Fibroblast of peridontal ligament (primary cell): ENCODE results near the gene HPCAL1.
A peak's percentile ranks its signal among the peaks of the same experiment; 100 is the strongest.
"Not testable (repeated sequence)": the region's sequence is repeated elsewhere in the genome, so short reads cannot be mapped to it uniquely, and the experiment has no call there.

Experiments used
- DNase-seq: peaks from one replicate; pipeline ENCODE4 v3.0.0-alpha.2; 2010; ENCODE audit errors: extremely low read depth

The HPCAL1 gene

GRCh38 chr2:10285191-10285555 is 17.5 kb upstream of the HPCAL1 start:
- no peak for DNase-seq

- peak; percentile 59 for DNase-seq
These were observed 17.0 kb upstream of the HPCAL1 start for GRCh38 chr2:10285556-10286198.

DNA sequence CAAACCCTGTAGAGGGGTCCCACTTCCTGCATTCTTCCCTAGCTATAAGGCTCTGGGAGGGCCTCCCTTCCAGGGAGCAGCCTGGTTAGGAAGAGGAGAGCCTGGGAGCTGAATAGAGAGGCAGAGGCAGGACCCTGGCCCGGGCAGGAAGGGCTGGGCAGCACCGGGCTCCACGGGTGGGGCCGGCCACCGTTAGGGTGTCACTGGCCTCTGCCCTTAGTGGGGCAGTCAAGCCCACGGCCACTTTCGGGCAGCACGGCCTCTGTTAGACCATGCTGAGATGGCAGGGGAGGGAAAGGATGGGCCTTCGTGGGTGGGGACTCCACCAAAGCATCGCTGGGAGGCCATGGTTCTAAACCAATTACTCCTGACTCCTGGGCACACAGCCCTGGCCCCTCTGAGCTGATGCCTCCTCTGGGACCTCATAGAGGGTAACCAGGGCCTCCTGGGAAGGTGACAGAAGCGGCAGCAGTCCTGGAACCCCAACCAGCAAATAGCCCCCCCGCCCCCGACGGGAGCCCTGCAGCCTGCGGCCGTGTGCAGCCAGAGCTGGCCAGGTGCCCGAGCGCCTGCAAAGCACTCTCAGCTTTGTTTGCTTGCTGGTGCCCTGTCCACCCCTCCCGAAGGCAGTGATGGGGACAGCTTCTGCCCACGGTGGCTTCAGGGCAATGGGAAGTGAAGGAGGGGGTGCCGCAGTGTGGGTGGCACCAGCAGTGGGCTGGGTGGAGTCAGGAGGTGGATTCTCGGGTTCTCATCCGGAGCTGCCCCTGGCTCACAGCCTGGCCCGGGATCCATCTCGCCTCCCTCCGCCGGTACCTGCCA is 16.3 kb upstream of the HPCAL1 start:
- no peak for DNase-seq

DNA sequence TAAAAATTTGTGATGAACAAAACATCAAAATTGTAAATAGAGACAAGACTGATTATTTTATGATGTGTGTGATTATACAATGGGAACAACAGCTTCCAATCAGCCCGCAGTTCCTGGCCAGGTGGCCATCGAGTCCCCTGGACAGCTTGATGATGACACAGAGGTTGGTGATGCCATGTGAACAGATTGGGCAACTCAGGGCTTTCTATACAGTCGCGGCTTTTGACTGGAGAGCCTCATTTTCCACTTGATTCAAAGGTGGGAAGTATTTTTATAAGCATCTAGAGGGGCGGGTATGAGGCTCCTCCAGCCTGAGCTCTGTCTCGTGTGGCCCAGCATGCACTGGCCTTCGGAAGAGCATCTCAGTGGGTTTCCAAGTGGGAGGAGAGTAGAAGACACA is 14.9 kb upstream of the HPCAL1 start:
- DNase-seq = no peak

DNA sequence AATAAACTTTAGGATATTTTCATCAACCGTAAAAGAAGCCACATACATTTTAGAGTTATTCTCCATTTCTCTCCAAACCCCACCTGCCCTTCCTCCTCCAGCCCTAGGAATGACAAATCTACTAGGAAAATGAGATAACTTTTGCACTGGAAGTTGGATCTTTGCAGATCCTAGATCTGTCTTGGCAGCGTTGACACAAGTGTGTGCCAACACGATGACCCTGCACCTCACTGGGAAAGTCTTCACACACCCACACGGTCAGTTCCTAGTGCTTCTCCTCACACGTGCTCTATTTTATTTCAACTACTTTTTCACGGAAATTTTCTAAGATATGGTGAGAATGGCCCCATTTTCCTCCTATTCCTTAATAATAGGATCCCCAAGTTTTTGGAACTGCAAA is 14.1 kb upstream of the HPCAL1 start:
- no peak for DNase-seq

DNA sequence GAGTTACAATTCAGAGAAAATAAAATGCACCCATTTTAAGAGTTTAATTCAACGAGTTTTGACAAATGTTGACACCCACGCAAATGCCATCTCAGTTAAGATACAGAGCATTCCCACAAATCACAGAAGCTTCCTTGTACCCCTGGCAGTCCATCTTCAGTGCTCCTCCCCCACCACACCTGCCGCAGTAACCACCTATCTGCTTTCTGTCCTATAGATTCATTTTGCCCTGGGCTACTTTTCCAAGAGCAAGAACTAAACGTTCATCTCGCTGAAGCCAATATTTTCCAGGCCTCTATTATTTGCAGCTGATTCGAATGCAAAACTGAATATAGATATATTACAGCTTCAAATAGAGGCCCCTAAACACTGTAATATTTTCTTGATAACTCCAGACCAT is 13.4 kb upstream of the HPCAL1 start:
- no peak for DNase-seq

DNA sequence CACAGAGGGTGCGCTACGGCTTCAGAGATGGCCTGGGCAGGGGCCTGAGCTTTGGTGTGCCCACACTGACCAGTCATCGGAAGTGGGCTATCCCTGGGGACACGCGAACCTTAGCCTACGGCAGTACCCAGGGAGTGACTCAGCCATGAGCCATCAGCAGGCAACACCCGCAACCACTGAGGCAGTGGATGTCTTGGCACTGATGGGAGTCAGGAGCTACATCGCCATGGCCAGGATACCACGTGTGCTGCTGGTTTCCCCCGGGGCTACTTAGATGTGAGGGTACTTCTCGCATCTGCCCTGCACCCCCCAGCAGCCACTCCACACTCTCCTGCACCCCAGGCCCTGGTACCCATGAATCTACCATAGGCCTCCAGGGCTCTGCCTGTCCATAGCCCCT is 12.8 kb upstream of the HPCAL1 start:
- DNase-seq = peak; percentile 54

DNA sequence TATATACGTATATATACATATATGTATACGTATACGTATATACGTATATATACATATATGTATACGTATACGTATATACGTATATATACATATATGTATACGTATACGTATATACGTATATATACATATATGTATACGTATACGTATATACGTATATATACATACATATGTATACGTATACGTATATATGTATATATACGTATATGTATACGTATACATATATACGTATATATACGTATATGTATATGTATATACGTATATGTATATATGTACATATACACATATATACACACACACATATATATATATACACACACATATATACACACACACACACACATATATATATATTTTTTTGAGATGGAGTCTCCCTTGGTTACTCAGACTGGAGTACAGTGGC is 11.3 kb upstream of the HPCAL1 start:
- not testable (repeated sequence) for DNase-seq

DNA sequence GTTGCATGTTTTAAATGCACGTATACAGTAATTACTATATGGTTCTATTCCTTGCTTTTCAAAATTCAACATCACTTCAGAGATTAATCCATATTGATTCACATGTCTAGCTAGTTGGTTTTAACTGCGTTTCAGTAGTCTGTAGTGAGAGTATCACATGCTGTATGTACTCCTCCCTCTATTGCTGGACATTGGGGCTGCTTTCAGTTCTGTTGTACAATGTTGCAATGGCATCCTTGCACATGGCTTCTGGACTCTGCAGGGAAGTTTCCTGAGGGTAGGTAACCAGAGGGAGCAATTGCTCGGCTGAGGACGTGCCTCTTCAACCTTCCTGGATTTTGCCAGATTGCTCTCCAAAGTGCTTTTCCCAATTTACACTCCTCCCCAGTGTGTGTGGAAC is 10.7 kb upstream of the HPCAL1 start:
- no peak for DNase-seq

DNA sequence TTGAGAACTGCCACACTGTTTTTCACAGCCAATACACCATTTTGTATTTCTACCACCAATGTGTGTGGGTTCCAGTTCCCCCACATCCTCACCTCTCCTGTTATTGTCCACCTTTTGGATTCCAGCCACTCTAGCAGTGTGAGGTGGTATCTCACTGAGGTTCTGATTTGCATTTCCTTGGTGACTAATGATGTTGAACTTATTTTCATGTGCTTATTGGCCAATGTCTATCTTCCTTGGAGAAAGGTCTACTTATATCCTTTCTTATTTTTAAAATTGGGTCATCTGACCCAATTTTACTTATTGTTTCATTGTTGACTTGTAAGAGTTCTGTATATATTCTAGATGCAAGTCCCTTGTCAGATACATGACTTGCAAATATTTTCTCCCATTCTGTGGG is 9.1 kb upstream of the HPCAL1 start:
- DNase-seq = no peak

DNA sequence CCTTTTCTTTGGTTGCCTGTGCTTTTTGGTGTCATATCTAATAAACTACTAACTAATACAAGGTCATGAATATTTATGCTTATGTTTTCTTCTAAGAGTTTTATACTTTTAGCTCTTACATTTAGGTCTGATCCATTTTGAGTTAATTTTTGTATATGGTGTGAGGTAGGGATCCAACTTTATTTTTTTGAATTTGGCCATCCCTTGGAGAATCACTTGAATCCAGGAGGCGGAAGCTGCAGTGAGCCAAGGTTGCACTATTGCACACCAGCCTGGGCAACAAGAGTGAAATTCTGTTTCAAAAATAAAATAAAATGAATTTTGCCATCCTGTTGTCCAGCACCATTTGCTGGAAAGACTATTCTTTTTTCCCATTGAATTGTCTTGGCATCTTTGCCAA is 8.6 kb upstream of the HPCAL1 start:
- DNase-seq = no peak

DNA sequence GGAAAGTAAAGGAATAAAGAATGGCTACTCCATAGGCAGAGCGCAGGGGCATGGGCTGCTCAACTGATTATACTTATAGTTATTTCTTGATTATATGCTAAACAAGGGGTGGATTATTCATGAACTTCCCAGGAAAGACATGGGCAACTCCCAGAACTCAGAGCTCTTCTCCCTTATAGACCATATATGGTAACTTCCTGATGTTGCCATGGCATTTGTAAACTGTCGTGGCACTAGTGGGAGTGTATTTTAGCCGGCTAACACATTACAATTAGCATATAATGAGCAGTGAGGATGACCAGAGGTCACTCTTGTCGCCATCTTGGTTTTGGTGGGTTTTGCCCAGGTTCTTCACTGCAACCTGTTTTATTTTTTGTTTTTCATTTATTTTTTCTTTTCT is 7.1 kb upstream of the HPCAL1 start:
- not testable (repeated sequence) for DNase-seq

- DNase-seq = no peak
These were observed 6.6 kb upstream of the HPCAL1 start for GRCh38 chr2:10296142-10296541.

DNA sequence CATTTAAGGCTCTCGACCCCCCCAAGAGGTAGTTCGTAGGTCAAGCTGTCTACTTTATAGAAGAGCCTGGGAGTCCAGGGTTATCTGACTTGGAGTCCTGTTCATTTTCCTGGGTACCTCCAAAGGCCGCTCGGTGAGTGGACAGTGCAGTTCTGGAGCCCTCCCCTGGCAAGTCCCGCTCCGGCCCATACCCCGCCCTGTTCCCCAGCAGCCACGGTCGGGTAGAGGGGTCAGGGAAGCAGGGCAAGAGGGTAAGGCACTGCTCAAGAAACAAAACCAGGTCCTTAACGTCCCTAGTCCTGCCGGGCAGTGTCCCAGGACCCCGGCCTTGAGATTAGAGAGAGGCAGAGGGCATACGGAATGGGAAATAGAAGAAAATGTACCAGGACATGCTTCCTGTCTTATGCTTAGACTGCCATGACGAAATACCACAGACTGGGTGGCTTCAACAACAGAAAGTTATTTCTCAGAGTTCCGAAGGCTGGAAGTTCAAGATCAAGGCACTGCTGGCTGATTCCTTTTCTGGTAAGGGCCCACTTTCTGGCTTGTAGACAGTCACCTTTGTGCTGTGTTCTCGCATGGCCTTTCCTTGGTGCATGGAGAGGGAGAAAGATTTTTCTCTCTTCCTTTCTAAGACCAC is 5.4 kb upstream of the HPCAL1 start:
- no peak for DNase-seq

- peak; percentile 80 for DNase-seq
These were observed 4.7 kb upstream of the HPCAL1 start for GRCh38 chr2:10297959-10298531.

- not testable (repeated sequence) for DNase-seq
These were observed 3.9 kb upstream of the HPCAL1 start for GRCh38 chr2:10298777-10299176.

- DNase-seq = no peak
These were observed 2.3 kb upstream of the HPCAL1 start for GRCh38 chr2:10300328-10300920.

- DNase-seq = no peak
These were observed 1.4 kb upstream of the HPCAL1 start for GRCh38 chr2:10300997-10301940.

- DNase-seq = no peak
These were observed 694 bp upstream of the HPCAL1 start for GRCh38 chr2:10301941-10302478.

GRCh38 chr2:10303181-10303693 is 533 bp downstream of the HPCAL1 start:
- no peak for DNase-seq
